ENCODE measurements around the gene POLR1A. TPM values are rescaled to one million over a fixed set of nuclear protein-coding genes. Genes with fewer than 3 reads are reported as not detected.

POLR1A gene
- total RNA-seq, 4 donors from 2014 or later: 9.0 to 22.0 (median 15.8) TPM

DNA sequence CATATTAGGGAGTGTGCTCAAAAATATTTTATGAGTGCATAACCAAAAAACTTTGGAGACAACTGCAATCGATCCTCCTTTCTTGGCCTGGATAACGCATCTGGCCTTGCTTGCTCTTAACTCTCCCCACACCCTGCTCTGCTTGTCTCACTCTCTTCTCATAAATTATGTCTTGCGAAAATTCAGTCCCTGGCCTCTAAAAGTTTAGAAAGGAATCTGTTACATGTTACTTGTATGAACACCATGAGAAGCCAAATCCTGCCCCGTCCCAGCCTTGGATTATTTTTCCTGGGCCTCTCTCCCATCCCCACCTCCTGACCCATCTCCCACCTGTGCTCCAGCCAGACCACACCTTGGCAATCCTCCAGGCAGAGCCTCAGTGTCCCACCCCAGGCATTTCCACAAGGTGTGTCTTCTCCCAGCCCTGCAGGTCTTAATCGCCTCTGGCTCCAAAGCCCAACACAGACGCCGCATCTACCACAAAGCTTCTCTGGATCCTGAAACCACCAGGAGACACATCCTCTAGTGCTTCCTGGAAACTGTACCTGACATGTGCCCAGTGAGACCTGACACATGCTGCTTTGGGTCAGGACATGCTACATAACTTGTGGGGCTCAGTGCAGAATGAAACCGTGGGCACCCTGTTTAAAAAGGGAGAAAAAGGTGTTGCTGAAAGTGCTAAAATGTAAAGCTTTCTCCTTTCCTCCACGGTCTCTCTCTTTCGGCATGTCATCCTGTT is 117.3 kb downstream of the POLR1A start:
- TF ChIP-seq, protein P1, sequence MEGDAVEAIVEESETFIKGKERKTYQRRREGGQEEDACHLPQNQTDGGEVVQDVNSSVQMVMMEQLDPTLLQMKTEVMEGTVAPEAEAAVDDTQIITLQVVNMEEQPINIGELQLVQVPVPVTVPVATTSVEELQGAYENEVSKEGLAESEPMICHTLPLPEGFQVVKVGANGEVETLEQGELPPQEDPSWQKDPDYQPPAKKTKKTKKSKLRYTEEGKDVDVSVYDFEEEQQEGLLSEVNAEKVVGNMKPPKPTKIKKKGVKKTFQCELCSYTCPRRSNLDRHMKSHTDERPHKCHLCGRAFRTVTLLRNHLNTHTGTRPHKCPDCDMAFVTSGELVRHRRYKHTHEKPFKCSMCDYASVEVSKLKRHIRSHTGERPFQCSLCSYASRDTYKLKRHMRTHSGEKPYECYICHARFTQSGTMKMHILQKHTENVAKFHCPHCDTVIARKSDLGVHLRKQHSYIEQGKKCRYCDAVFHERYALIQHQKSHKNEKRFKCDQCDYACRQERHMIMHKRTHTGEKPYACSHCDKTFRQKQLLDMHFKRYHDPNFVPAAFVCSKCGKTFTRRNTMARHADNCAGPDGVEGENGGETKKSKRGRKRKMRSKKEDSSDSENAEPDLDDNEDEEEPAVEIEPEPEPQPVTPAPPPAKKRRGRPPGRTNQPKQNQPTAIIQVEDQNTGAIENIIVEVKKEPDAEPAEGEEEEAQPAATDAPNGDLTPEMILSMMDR (IDR thresholded peaks at IDR 0.05; ENCODE audit: low read depth): no peak

DNA sequence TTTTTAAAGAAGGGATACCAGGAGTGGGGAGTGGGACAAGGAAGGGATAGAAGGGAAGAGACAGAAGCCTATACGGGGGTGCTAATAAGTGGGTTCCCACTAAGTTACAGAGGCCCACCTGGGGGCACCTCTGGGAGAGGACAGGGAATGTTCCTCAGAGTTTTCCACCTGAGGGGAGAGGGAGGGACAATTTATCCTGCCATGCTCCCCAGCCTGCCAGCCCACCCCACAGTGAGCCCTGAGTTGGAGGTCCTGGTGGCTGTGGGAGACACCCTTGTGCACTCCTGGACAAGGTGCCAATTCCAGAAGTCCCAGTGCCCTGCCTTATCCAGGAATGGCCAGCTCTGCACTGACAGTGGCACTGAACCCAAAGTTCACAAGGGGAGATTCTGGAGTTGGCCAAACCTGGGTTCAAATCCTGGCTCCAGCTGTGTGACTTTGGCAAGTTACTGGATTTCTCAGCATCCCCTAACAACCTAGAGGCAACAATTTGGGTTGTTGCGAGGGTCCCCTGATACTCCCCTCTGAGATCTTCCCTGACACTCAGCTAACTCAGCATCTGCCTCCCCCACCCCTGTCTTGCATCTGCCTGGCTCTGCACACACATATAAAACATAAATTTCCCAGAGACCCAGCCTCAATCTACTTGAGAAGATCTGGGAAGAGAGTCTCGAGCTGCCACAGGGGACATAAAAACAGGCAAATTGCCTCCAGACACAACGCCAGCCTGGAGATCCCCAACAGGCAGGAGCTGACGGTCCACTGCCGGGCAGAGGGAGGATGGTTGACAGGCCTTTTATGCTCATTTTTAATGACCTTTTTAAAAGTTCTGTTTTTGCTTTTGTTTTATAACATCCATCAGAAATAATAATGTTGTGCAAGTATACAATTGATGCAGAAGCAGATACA is 118.2 kb downstream of the POLR1A start:
- TF ChIP-seq, protein P1 (IDR thresholded peaks at IDR 0.05; ENCODE audit: low read depth): no peak

DNA sequence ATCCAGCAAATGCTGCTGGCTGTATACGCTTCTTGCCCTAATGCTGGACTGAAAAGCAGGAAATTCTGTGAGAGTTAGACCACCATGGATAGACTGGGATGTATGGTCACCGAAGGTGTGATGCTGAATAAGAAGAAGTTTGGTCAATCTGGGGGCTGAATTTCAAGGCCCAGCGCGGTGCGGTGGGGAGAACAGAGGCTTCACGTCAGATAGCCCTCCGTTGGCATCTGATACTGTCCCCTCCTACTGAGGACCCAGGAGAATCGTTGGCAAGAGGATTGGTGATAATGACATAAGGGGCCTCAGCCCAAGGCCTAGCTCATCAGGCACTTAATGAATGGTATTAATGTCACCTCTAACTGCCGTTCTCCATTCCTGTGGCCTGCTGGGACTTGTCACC is 119.6 kb downstream of the POLR1A start:
- TF ChIP-seq, protein P1 (IDR thresholded peaks at IDR 0.05; ENCODE audit: low read depth): no peak

DNA sequence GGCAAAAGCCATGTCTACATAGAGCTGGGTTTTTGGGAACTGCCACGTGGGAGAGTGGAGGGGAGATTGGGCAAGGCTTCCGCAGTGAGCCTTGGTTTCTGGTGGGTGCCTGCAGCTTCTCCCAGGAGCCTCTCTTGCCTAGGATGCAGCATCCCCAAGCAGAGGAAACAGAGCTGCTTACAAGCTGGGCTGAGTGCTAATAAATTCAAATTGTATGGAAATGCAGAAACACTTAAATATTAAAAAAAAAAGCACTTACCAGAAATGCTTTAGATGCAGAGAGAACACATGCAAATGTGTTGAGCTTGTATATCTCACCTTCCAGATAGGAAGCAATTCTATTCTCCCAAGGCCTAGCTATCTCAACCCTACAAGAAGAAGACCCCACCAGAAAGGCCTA is 120.9 kb downstream of the POLR1A start:
- TF ChIP-seq, protein P1 (IDR thresholded peaks at IDR 0.05; ENCODE audit: low read depth): no peak

DNA sequence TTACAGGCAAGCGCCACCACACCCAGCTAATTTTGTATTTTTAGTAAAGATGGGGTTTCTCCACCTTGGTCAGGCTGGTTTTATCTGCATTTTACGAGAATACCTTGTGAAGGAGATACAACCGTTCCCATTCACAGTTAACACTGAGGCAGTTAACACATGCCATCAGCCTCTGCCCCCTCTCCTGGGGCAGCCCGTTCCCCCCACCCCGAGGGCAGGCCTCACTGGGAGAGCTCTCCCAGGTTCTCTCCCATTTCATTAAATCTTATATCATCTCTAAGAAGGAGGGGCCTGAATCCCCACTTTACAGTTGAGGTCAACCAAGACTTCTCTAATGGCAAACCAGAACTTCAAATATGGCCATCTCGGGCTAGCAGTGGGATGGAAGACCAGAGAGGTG is 121.9 kb downstream of the POLR1A start:
- TF ChIP-seq, protein P1 (IDR thresholded peaks at IDR 0.05; ENCODE audit: low read depth): no peak

DNA sequence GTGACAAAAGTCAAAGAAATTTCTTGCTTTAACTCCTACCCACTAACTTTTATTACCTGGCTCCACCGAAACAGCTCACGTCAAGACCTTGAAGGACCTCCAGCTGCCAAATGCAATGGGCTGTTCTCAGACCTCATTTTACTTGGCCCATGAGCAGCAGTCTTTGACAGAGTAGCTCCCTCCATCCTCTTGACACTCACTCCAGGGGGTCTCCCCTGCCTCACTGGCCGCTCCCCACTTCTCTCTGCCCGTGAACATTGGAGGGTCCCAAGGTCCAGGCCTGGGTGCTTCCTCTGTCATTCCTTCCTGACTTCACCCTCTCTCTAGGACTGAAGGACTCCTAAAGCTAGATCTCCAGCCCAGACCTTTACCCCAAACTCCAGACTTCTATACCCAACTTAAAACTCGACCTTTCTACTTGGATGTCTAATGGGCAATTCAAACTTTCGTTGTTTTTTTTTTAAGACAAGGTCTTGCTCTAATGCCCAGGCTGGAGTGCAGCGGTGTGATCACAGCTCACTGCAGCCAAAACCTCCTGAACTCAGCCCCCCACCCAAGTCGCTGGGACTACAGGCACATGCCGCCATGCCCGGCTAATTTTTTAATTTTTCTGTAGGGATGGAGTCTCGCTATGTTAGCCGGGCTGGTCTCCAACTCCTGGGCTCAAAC is 124.0 kb downstream of the POLR1A start:
- TF ChIP-seq, protein P1 (IDR thresholded peaks at IDR 0.05; ENCODE audit: low read depth): no peak
